ENCODE measurements around the gene CSNK2A1.

CSNK2A1 gene

GRCh38 chr20:568673-569415 lies 25.3 kb upstream of the CSNK2A1 start:
- Mint-ChIP-seq H3K4me1 (peaks cover 64% of the 10 kb centered on the region), H3K27ac (no peak overlapping the region), H3K27me3 (ENCODE audit: low read depth, poor library complexity) (peaks cover 5% of the 10 kb centered on the region), H3K36me3 (ENCODE audit: low read depth) (no peaks in the 10 kb centered on the region), H3K4me3 (no peak overlapping the region), H3K9me3 (no peaks in the 10 kb centered on the region)
- no peak for TF ChIP-seq CTCF (IDR thresholded peaks at IDR 0.05)
- DNase-seq, result no peak

- Mint-ChIP-seq H3K27ac (no peak overlapping the region), H3K27me3 (ENCODE audit: low read depth, poor library complexity) (peaks cover 4% of the 10 kb centered on the region), H3K4me1 (peaks cover 67% of the 10 kb centered on the region), H3K36me3 (ENCODE audit: low read depth) (no peaks in the 10 kb centered on the region), H3K4me3 (no peak overlapping the region), H3K9me3 (no peaks in the 10 kb centered on the region)
- no peak for DNase-seq
- no peak for TF ChIP-seq CTCF (IDR thresholded peaks at IDR 0.05)
These were observed 24.6 kb upstream of the CSNK2A1 start for GRCh38 chr20:568097-568652.

GRCh38 chr20:564192-564591 lies 20.6 kb upstream of the CSNK2A1 start:
- no peaks in the 10 kb centered on the region for H3K36me3 Mint-ChIP-seq (ENCODE audit: low read depth)
- no peaks in the 10 kb centered on the region for H3K9me3 Mint-ChIP-seq
- no peak overlapping the region for H3K4me3 Mint-ChIP-seq
- DNase-seq, result no peak
- peaks cover 10% of the 10 kb centered on the region for H3K27me3 Mint-ChIP-seq (ENCODE audit: low read depth, poor library complexity)
- peaks cover 64% of the 10 kb centered on the region for H3K4me1 Mint-ChIP-seq
- no peak for TF ChIP-seq CTCF (IDR thresholded peaks at IDR 0.05)
- H3K27ac Mint-ChIP-seq, result no peak overlapping the region

- H3K36me3 Mint-ChIP-seq (ENCODE audit: low read depth), result no peaks in the 10 kb centered on the region
- peaks cover 56% of the 10 kb centered on the region for H3K4me1 Mint-ChIP-seq
- H3K9me3 Mint-ChIP-seq, result no peaks in the 10 kb centered on the region
These were observed 19.6 kb upstream of the CSNK2A1 start for GRCh38 chr20:563187-563586.

GRCh38 chr20:562232-562897 lies 18.8 kb upstream of the CSNK2A1 start:
- no peak for TF ChIP-seq CTCF (IDR thresholded peaks at IDR 0.05)
- Mint-ChIP-seq H3K27me3 (ENCODE audit: low read depth, poor library complexity) (peaks cover 11% of the 10 kb centered on the region), H3K4me3 (no peak overlapping the region), H3K36me3 (ENCODE audit: low read depth) (no peaks in the 10 kb centered on the region), H3K27ac (no peak overlapping the region), H3K9me3 (no peaks in the 10 kb centered on the region), H3K4me1 (peaks cover 51% of the 10 kb centered on the region)
- DNase-seq, result no peak

More at GRCh38 chr20:563187-563586, 19.6 kb upstream of the CSNK2A1 start:
- TF ChIP-seq CTCF (IDR thresholded peaks at IDR 0.05), result no peak
- no peak overlapping the region for H3K27ac Mint-ChIP-seq
- DNase-seq, result no peak
- H3K4me3 Mint-ChIP-seq, result no peak overlapping the region
- H3K27me3 Mint-ChIP-seq (ENCODE audit: low read depth, poor library complexity), result peaks cover 10% of the 10 kb centered on the region
